ENCODE measurements around the gene DNAI1. TPM values are rescaled to one million over a fixed set of nuclear protein-coding genes. Genes with fewer than 3 reads are reported as not detected.

Gene DNAI1
- total and polyA plus RNA-seq, 10 donors, result not detected

DNA sequence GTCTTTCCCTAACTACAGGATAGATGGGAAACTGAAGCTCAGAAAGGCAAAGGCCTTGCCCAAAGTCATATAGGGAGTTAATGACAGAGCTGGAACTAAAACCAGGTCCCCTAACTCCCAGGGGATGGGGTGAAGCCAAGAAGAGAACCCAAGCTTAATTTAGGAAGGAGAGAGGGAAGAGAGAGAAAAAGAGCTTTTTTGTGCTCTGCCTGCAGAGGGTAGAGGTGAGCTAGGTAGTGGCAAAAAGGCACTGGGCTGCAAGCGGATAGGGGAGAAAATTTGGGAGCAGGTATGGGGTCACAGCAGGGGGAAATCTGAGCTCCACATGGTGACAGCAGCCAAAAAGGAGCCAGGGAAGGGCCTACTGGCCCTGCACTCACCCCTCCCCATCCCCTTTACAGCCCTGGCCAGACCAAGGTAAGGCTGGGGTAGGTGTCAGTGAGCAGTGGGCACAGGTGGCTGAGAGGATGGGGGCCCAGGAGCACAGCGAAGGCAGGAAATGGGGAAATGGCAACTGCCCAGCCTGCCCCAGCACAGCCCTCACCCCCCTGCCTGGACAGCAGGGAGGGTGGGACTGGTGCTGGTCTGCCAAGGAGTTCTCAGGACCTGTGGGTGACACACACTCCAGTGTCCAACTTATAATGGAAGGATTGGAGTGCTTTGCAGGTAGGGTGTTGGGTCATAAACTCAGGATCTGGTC lies 60.9 kb downstream of the DNAI1 start:
- H3K9me3 ChIP-seq, result no peaks in the 10 kb centered on the region
- no peak overlapping the region for H3K27ac ChIP-seq
- peaks cover 0 to 17% (median 11%) of the 10 kb centered on the region in 6 donors for H3K4me1 ChIP-seq
- intact Hi-C loops (cut with DNase I; ENCODE audit: low total_unique reads), result no loop called here
- no peaks in the 10 kb centered on the region for H3K36me3 ChIP-seq
- no peak overlapping the region for H3K4me3 ChIP-seq
- no peak for TF ChIP-seq POLR2A (IDR thresholded peaks at IDR 0.05)
- TF ChIP-seq, protein P1, sequence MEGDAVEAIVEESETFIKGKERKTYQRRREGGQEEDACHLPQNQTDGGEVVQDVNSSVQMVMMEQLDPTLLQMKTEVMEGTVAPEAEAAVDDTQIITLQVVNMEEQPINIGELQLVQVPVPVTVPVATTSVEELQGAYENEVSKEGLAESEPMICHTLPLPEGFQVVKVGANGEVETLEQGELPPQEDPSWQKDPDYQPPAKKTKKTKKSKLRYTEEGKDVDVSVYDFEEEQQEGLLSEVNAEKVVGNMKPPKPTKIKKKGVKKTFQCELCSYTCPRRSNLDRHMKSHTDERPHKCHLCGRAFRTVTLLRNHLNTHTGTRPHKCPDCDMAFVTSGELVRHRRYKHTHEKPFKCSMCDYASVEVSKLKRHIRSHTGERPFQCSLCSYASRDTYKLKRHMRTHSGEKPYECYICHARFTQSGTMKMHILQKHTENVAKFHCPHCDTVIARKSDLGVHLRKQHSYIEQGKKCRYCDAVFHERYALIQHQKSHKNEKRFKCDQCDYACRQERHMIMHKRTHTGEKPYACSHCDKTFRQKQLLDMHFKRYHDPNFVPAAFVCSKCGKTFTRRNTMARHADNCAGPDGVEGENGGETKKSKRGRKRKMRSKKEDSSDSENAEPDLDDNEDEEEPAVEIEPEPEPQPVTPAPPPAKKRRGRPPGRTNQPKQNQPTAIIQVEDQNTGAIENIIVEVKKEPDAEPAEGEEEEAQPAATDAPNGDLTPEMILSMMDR (IDR thresholded peaks at IDR 0.05 in 8 of 11, conservative IDR thresholded peaks at IDR 0.05 in 3 of 11), result no peak
- no peak for TF ChIP-seq POLR2AphosphoS5 (IDR thresholded peaks at IDR 0.05)
- no peak for DNase-seq
- 50 to 73% (median 70%) methylated on average over 2 of the region's 2 CpGs for WGBS, 5 donors
- peaks cover 0 to 30% (median 0%) of the 10 kb centered on the region in 7 donors for H3K27me3 ChIP-seq (replicated peaks in 1 of 7)

DNA sequence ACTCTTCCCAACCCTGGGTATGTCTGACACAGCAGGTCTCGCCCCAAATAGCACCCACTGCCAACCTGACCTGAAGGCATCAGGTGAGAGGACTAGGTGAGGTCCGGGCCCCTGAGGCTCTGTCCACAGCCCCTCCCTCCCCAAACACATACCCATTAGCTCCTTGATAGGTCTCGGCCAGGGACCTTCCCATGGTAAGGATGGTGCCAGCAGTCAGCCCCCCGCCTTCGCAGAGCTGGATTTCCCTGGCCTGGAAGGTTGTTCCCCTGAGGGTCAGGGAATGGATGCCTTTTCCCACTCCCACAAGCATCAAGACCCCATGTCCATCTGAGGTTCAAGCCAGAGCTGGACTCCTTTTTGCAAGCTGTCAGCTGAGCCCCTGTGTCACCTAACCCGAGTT lies 61.5 kb downstream of the DNAI1 start:
- Histone ChIP-seq H3K4me3 (no peak overlapping the region), H3K9me3 (no peaks in the 10 kb centered on the region), H3K27me3 (replicated peaks in 1 of 7) (peaks cover 0 to 31% (median 0%) of the 10 kb centered on the region in 7 donors), H3K36me3 (no peaks in the 10 kb centered on the region), H3K27ac (no peak overlapping the region), H3K4me1 (peaks cover 0 to 17% (median 11%) of the 10 kb centered on the region in 6 donors)
- 85 to 94% (median 88%) methylated on average over 6 of the region's 6 CpGs for WGBS, 5 donors
- no peak for DNase-seq
- no peak for TF ChIP-seq POLR2A (IDR thresholded peaks at IDR 0.05)
- TF ChIP-seq POLR2AphosphoS5 (IDR thresholded peaks at IDR 0.05), result no peak
- TF ChIP-seq, protein P1 (IDR thresholded peaks at IDR 0.05 in 8 of 11, conservative IDR thresholded peaks at IDR 0.05 in 3 of 11), result no peak
- intact Hi-C loops (cut with DNase I; ENCODE audit: low total_unique reads), result no loop called here

DNA sequence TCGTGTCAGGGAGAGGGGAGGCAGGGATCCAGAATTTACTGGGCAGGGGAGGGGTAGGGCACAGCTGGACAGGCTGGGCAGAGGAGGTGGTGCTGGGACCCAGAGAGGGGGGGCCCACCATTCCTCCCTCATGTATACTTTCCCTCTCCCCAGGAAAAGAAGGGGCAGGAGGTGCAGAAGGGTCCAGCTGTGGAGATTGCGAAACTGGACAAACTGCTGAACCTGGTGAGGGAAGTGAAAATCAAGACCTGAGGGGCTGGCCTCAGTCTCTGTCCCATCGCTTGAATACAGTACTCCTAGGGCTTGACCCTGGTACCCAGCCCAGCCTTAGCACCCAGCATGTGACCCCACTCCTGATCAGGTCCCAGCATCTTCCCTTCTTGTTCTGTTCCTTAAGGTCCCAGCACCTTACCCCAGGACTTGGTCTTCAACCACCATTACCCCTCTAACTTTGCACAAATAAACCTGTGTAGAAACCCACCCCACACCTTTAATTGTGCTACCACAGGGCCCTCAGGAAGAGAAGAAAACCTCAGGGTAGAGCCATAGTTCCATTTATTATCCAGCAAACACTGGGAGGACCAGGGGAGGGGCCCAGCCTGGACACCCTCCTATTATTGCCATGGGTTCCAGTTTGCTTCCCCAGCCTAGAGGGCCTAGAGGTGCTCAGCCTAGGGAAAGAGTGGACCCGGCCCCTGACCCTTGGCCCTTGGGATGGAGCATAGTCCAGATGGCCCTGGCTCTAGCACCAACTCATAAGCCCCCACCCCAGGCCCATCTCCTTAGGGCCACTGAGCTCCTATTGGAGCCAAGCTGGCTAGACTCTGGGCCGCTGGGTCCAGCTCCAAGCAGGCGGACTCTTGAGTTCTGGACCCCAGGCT lies 62.1 kb downstream of the DNAI1 start:
- peaks cover 0 to 37% (median 0%) of the 10 kb centered on the region in 7 donors for H3K27me3 ChIP-seq (replicated peaks in 1 of 7)
- DNase-seq, result no peak
- H3K36me3 ChIP-seq, result no peaks in the 10 kb centered on the region
- no peak overlapping the region for H3K4me3 ChIP-seq
- intact Hi-C loops (cut with DNase I; ENCODE audit: low total_unique reads), result no loop called here
- TF ChIP-seq, protein P1 (IDR thresholded peaks at IDR 0.05 in 8 of 11, conservative IDR thresholded peaks at IDR 0.05 in 3 of 11), result no peak
- TF ChIP-seq POLR2A (IDR thresholded peaks at IDR 0.05) (no peak), POLR2AphosphoS5 (IDR thresholded peaks at IDR 0.05) (no peak)
- 82 to 93% (median 90%) methylated on average over 6 of the region's 6 CpGs for WGBS, 5 donors
- peaks cover 0 to 17% (median 11%) of the 10 kb centered on the region in 6 donors for H3K4me1 ChIP-seq
- no peak overlapping the region for H3K27ac ChIP-seq
- no peaks in the 10 kb centered on the region for H3K9me3 ChIP-seq
